GM19043 (cell line): Measurements from ENCODE around the gene HOXC5.
"Not testable (repeated sequence)": the region's sequence is repeated elsewhere in the genome, so short reads cannot be mapped to it uniquely, and the experiment has no call there.

Experiments used
- ATAC-seq: cut with Tn5 transposase; IDR thresholded peaks from one replicate; pipeline ENCODE4 v1.9.1; 2021; ENCODE audit warnings: low read depth; ENCODE audit not compliant: unreplicated experiment

HOXC5 gene

DNA sequence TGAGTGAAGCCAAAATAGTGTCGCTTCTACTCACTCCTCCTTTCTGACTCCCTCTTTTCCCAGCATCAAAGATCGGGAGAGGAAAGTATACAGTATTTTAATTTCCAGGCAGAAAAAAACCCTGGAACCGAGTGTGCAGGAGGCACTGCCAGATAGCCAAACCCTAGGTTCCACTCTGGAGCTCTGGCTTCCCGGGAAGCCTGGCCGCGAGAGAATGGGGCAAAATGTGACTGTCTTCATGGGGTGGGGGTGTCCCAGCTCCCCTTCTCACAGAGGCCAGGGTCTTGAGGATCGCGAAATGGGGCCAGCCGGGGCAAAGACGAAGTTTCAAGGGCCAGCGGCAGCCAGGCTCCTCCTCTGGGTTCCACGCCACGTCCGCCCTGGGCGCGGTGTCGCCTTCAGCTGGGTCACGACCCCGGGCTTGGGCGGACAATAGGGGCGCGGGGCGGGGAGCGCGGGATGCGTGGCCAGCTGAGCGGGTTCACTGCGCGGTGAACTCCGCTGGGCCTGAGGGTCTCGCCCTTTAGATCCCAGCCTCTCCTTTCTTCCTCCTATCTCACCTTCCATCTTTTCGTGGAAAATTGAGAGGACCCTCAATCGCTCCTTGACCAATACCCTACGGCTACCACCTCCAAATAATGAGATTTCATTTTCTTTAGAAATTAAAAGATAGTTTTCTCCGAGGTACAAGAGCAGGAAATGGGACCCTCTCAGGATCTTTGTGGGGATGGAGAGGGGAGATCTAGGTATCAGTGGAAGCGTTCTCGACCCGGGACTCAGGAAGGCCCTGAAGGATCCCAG lies 27.5 kb downstream of the HOXC5 start:
- no peak for ATAC-seq

- ATAC-seq, result no peak
Measured at GRCh38 chr12:54060975-54061778, 28.3 kb downstream of the HOXC5 start.

GRCh38 chr12:54065677-54066076 lies 32.8 kb downstream of the HOXC5 start:
- no peak for ATAC-seq

GRCh38 chr12:54066408-54066807 lies 33.6 kb downstream of the HOXC5 start:
- ATAC-seq, result no peak

DNA sequence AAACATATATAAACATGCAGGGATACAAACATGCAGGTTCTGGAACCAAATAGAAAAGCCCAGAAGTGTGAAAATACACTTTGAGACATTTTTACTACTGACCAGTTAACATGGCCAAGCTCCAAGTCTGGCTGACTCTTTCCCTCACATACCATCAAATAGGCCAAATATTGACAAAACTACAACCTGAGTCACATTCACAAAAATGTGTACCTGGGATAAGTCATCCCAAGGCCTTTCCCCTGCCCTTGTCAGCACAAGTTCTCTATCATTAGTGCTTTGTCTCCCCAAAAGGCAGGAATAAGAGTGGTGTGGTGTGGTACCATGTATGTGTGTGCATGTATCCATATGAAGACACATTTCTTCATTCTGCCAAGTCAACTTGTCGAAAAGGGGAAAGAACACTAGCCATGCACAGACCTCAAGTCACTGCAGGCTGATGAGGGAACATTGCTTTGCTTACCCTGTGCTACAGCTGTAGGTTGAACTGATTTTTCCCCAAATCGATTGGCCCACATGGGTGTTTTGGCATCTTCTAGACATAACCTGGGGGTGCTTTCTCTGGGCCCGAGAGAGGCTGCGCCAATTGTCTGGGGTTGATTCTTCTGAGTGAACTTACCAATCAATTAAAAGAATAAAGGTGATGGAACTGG lies 35.7 kb downstream of the HOXC5 start:
- ATAC-seq, result no peak

- ATAC-seq, result no peak
Measured at GRCh38 chr12:54071942-54072341, 39.1 kb downstream of the HOXC5 start.

DNA sequence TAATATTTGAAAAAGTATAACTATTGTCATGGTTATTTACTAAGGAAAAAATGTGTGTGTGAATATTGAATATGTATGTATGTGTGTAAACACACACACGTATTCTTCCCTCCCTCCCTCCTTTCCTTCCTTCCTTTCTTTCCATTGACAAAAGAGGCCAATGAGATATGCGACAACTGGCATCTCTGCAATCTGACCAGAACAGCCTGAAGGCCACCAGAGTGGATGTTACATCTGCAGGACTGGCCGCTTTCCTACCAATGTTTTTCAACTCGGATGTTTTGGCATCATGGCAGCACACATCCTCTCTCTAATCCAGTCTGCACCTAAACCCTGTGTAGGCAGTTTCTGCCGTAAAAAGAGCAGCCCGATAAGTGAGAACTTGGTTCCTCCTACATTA lies 41.5 kb downstream of the HOXC5 start:
- ATAC-seq, result no peak

DNA sequence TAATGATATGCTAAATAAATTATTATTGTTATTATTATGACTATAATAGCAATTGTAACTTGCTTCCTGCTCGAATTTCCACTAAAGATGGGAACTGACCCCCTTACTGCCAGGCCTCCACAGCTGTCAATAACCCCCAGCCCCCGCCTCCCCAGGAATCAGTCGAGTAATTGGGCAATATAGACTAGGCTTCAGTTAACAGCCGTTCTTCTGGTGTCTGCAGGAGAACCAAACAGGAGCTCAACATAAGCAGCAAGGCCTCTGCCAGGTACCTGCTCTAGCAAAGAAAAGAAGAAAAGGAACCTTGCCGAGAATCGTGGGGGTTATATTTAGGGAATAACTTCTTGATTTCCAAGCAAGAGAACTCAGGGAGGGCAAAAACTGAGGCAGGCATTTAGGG lies 42.6 kb downstream of the HOXC5 start:
- no peak for ATAC-seq

- no peak for ATAC-seq
Measured at GRCh38 chr12:54075974-54076373, 43.1 kb downstream of the HOXC5 start.

DNA sequence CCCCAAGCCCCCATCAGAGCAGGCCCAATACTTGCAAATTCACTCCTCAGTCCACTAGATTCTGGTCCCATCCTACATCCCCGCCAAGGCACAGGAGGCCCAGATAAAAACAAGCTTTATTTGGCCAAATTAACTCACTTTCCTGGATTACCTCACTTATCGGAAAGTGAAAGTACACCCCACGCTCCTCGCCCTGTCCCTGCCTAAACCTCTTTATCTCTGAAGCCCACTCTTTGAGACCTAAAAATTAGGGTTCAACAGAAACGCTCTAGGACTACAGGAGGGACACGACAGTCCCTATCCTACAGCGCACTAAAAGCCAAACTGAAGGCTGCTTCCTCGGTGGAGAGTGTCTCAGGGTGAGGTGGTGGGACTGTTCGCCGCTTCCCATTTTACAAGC lies 45.0 kb downstream of the HOXC5 start:
- ATAC-seq, result not testable (repeated sequence)

GRCh38 chr12:54079115-54079514 lies 46.3 kb downstream of the HOXC5 start:
- not testable (repeated sequence) for ATAC-seq

- ATAC-seq, result not testable (repeated sequence)
Measured at GRCh38 chr12:54080008-54080924, 47.4 kb downstream of the HOXC5 start.

DNA sequence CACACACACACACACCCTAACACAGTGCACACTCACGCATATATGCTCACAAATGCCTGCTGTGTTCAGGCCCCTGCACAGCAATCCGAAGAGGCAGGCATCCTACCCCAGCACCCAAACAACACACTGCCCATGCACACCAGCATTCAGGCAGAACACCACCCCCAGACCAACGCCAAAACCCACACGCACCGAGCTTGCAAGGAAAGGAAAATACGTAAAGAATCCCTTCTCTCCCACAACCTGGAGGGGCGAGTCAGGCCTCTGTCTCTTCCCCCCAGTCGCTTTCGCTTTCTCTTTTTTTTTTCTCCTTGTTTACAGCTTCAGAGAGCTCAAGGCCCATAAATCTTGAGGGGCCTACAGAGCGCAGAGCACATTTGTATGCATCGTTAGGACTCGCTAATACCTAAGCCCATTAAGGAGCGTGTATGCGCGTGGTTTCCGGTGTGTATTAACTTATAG lies 48.2 kb downstream of the HOXC5 start:
- ATAC-seq, result not testable (repeated sequence)

GRCh38 chr12:54081581-54082396 lies 48.9 kb downstream of the HOXC5 start:
- ATAC-seq, result not testable (repeated sequence)

DNA sequence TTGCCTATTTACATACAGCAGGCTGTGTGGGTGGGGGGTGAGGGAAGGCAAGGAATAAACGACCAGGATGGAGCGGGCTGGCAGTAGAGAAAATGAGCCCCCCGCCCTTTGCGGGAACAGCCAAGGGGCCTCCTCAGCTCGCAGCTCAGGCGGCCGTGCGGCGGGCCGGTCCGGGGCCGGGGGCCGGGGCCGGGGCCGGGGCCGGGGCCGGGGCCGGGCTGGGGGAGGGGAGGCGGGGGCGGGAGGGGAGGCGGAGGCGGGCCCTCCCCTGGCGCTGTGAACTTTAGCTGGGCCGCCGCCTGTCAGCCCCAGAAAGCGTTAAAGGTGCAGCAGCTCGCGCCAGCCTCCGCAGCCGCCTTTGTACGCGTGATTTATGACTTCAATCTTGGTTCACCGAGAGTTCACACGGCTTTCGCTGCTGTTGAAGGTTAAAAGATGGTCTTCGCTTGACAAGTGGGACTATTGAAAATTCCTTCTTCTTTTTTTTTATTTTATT lies 49.6 kb downstream of the HOXC5 start:
- no peak for ATAC-seq
